Left ventricle myocardium inferior (tissue), 1 donor: ENCODE data around the gene WNT7B. TPM values are rescaled to one million over a fixed set of nuclear protein-coding genes. Genes with fewer than 3 reads are reported as not detected.
A peak's percentile ranks its signal among the peaks of the same experiment; 100 is the strongest.

Experiments
- DNase-seq: peaks from one replicate; pipeline ENCODE4 v3.0.0-alpha.2; 2020
- H3K27ac ChIP-seq: fragments of 200-600 bp; replicated peaks from 2 replicates; pipeline ENCODE4 v1.8.0; 2021
- H3K27me3 ChIP-seq: fragments of 200-600 bp; 2 replicates; pipeline ENCODE4 v1.8.0; 2021; ENCODE audit warnings: low read depth
- H3K36me3 ChIP-seq: fragments of 200-600 bp; 2 replicates; pipeline ENCODE4 v1.8.0; 2021
- H3K4me1 ChIP-seq: fragments of 200-600 bp; 2 replicates; pipeline ENCODE4 v1.8.0; 2021
- H3K4me3 ChIP-seq: fragments of 200-600 bp; 2 replicates; pipeline ENCODE4 v1.8.0; 2021; ENCODE audit warnings: mild to moderate bottlenecking, moderate library complexity
- H3K9me3 ChIP-seq: fragments of 200-600 bp; replicated peaks from 2 replicates; pipeline ENCODE4 v1.8.0; 2021
- CTCF ChIP-seq: fragments of 200-600 bp; IDR thresholded peaks from 2 replicates; pipeline ENCODE4 v1.8.0; 2021; ENCODE audit warnings: antibody characterized with exemption, mild to moderate bottlenecking, borderline replicate concordance
- intact Hi-C: fragments of 100-400 bp; cut with micrococcal nuclease; formaldehyde crosslinking; loops from one replicate; pipeline ENCODE4 v1.11.0; 2022
- total RNA-seq: library from RNA; stranded (reverse); fragmentation: NEBNext Ultra II Directional; extraction: Animal tissue kit (Norgen Biotek cat#: 25700); gene quantifications from one replicate; pipeline ENCODE4 v1.2.1, GENCODE V29; 2021
- donor health status: DM: no; HTN: yes; CAD: no; lungs with severe emphysema.

WNT7B gene
- total RNA-seq, 1 donor from 2014 or later, result not detected

- TF ChIP-seq CTCF, result peak; percentile 75
- H3K4me1 ChIP-seq, result peaks cover 46% of the 10 kb centered on the region
- intact Hi-C loops, result no loop called here
Measured at GRCh38 chr22:46013460-46014416, 36.8 kb upstream of the WNT7B start.

GRCh38 chr22:46012881-46013281, 35.9 kb upstream of the WNT7B start:
- no peak for TF ChIP-seq CTCF
- Histone ChIP-seq H3K4me1 (peaks cover 55% of the 10 kb centered on the region), H3K27ac (peak overlapping the region; percentile 99), H3K36me3 (no peaks in the 10 kb centered on the region), H3K27me3 (no peaks in the 10 kb centered on the region), H3K9me3 (peaks cover 12% of the 10 kb centered on the region), H3K4me3 (peak overlapping the region; percentile 82)
- DNase-seq, result peak; percentile 19
- intact Hi-C loops, result no loop called here

More at GRCh38 chr22:46013460-46014416, 36.8 kb upstream of the WNT7B start:
- H3K36me3 ChIP-seq, result no peaks in the 10 kb centered on the region
- peak overlapping the region; percentile 82 for H3K4me3 ChIP-seq
- no peaks in the 10 kb centered on the region for H3K27me3 ChIP-seq
- H3K9me3 ChIP-seq, result peaks cover 12% of the 10 kb centered on the region
- H3K27ac ChIP-seq, result peak overlapping the region; percentile 99
- peak; percentile 92 for DNase-seq

- Histone ChIP-seq H3K27ac (peak overlapping the region; percentile 99), H3K4me1 (peaks cover 60% of the 10 kb centered on the region), H3K4me3 (no peak overlapping the region), H3K36me3 (no peaks in the 10 kb centered on the region), H3K9me3 (peaks cover 12% of the 10 kb centered on the region), H3K27me3 (no peaks in the 10 kb centered on the region)
- intact Hi-C loops, result no loop called here
- peak; percentile 14 for DNase-seq
- no peak for TF ChIP-seq CTCF
Measured at GRCh38 chr22:46012182-46012880, 35.4 kb upstream of the WNT7B start.

GRCh38 chr22:46011627-46012181, 34.7 kb upstream of the WNT7B start:
- intact Hi-C loops, result no loop called here
- no peaks in the 10 kb centered on the region for H3K27me3 ChIP-seq
- H3K36me3 ChIP-seq, result no peaks in the 10 kb centered on the region
- DNase-seq, result peak; percentile 17
- H3K27ac ChIP-seq, result peak overlapping the region; percentile 99
- H3K4me1 ChIP-seq, result peaks cover 67% of the 10 kb centered on the region
- peaks cover 12% of the 10 kb centered on the region for H3K9me3 ChIP-seq
- TF ChIP-seq CTCF, result no peak
- no peak overlapping the region for H3K4me3 ChIP-seq

GRCh38 chr22:46010951-46011626, 34.1 kb upstream of the WNT7B start:
- H3K4me3 ChIP-seq, result no peak overlapping the region
- peak; percentile 15 for DNase-seq
- H3K27ac ChIP-seq, result peak overlapping the region; percentile 99
- H3K9me3 ChIP-seq, result peaks cover 12% of the 10 kb centered on the region
- H3K27me3 ChIP-seq, result no peaks in the 10 kb centered on the region
- intact Hi-C loops, result no loop called here
- H3K36me3 ChIP-seq, result no peaks in the 10 kb centered on the region
- TF ChIP-seq CTCF, result no peak
- peaks cover 73% of the 10 kb centered on the region for H3K4me1 ChIP-seq
